ENCODE results near the gene ZNF524.

Gene ZNF524

GRCh38 chr19:55621673-55622231 lies 21.7 kb downstream of the ZNF524 start:
- DNase-seq: no peak

GRCh38 chr19:55622242-55622969 lies 22.3 kb downstream of the ZNF524 start:
- DNase-seq: no peak

GRCh38 chr19:55623130-55623529 lies 23.0 kb downstream of the ZNF524 start:
- DNase-seq: no peak

GRCh38 chr19:55623561-55623960 lies 23.5 kb downstream of the ZNF524 start:
- no peak for DNase-seq

- peak; percentile 94 for DNase-seq
Measured at GRCh38 chr19:55624109-55625003, 24.3 kb downstream of the ZNF524 start, which contains the start of gene ZNF784. TSS of gene ZNF784 (minus strand) at chr19:55624566. CDS start at chr19:55624561, 5 bp downstream.

- DNase-seq: no peak
Measured at GRCh38 chr19:55625004-55625326, 24.9 kb downstream of the ZNF524 start.

- peak; percentile 35 for DNase-seq
Measured at GRCh38 chr19:55626350-55626749, 26.3 kb downstream of the ZNF524 start.

- DNase-seq: peak; percentile 89
Measured at GRCh38 chr19:55632463-55632834, 32.4 kb downstream of the ZNF524 start.

- no peak for DNase-seq
Measured at GRCh38 chr19:55633861-55634260, 33.8 kb downstream of the ZNF524 start.

- no peak for DNase-seq
Measured at GRCh38 chr19:55635334-55635717, 35.2 kb downstream of the ZNF524 start.

- no peak for DNase-seq
Measured at GRCh38 chr19:55635856-55636440, 35.9 kb downstream of the ZNF524 start.

GRCh38 chr19:55636723-55637122 lies 36.6 kb downstream of the ZNF524 start:
- DNase-seq: no peak

GRCh38 chr19:55637534-55637933 lies 37.4 kb downstream of the ZNF524 start:
- no peak for DNase-seq

- DNase-seq: peak; percentile 18
Measured at GRCh38 chr19:55638864-55639359, 38.8 kb downstream of the ZNF524 start.

GRCh38 chr19:55640043-55640576 lies 40.0 kb downstream of the ZNF524 start:
- peak; percentile 59 for DNase-seq

GRCh38 chr19:55640577-55641425 lies 40.7 kb downstream of the ZNF524 start, which contains the start of gene ZNF580:
TSS of gene ZNF580 (plus strand) at chr19:55641002. CDS start at chr19:55642509, 1,507 bp downstream.
- peak; percentile 33 for DNase-seq

GRCh38 chr19:55641426-55642152 lies 41.5 kb downstream of the ZNF524 start:
- no peak for DNase-seq

GRCh38 chr19:55642153-55643002 lies 42.3 kb downstream of the ZNF524 start:
- DNase-seq: no peak

GRCh38 chr19:55643003-55643886 lies 43.2 kb downstream of the ZNF524 start, which contains the start of gene ZNF581:
TSS of gene ZNF581 (plus strand) at chr19:55643649. CDS start at chr19:55644572, 923 bp downstream.
- DNase-seq: peak; percentile 67

Data from effector CD8-positive, alpha-beta T cell (primary cell).